GM23338 (cell line): ENCODE measurements around the gene AFM. TPM values are rescaled to one million over a fixed set of nuclear protein-coding genes. Genes with fewer than 3 reads are reported as not detected.

Source experiments
- ATAC-seq: fragments of 200-7000 bp; cut with Tn5 transposase; 3 replicates; pipeline ENCODE4 v1.9.1; 2020
- DNase-seq: peaks from one replicate; pipeline ENCODE4 v3.0.0-alpha.2; 2015; ENCODE audit warnings: low spot score
- H2AFZ ChIP-seq: fragments of 200-600 bp; sonication (generic); 2 replicates; pipeline ENCODE4 v1.8.0; 2016; ENCODE audit warnings: antibody characterized with exemption, mild to moderate bottlenecking, moderate library complexity
- H3F3A ChIP-seq: fragments of 200-600 bp; sonication (generic); replicated peaks from 2 replicates; pipeline ENCODE4 v1.8.0; 2017; ENCODE audit warnings: antibody characterized with exemption, mixed run types, low read depth
- H3K27ac ChIP-seq: fragments of 200-600 bp; sonication (generic); 2 replicates; pipeline ENCODE4 v1.6.1; 2016; ENCODE audit warnings: low read depth
- H3K27me3 ChIP-seq: fragments of 200-600 bp; sonication (generic); 2 replicates; pipeline ENCODE4 v1.8.0; 2016; ENCODE audit warnings: mild to moderate bottlenecking, mixed run types, moderate library complexity; ENCODE audit not compliant: insufficient read depth
- H3K36me3 ChIP-seq: fragments of 200-600 bp; sonication (generic); 2 replicates; pipeline ENCODE4 v1.8.0; 2016; ENCODE audit warnings: mild to moderate bottlenecking; ENCODE audit not compliant: insufficient read depth
- H3K4me1 ChIP-seq: fragments of 200-600 bp; sonication (generic); 2 replicates; pipeline ENCODE4 v1.8.0; 2016; ENCODE audit warnings: mild to moderate bottlenecking, moderate library complexity; ENCODE audit not compliant: insufficient read depth
- H3K4me2 ChIP-seq: fragments of 200-600 bp; sonication (generic); 2 replicates; pipeline ENCODE4 v1.7.1; 2017; ENCODE audit warnings: mixed run types
- H3K4me3 ChIP-seq: fragments of 200-600 bp; sonication (generic); 2 replicates; pipeline ENCODE4 v1.6.1; 2016; ENCODE audit warnings: mixed run types
- H3K79me2 ChIP-seq: fragments of 200-600 bp; sonication (generic); replicated peaks from 2 replicates; pipeline ENCODE4 v1.8.0; 2017; ENCODE audit warnings: mild to moderate bottlenecking; ENCODE audit not compliant: insufficient read depth
- H3K9me2 ChIP-seq: fragments of 200-600 bp; sonication (generic); 2 replicates; pipeline ENCODE4 v1.8.0; 2017; ENCODE audit not compliant: insufficient read depth
- H4K20me1 ChIP-seq: fragments of 200-600 bp; sonication (generic); replicated peaks from 2 replicates; pipeline ENCODE4 v1.8.0; 2017; ENCODE audit warnings: mild to moderate bottlenecking; ENCODE audit not compliant: insufficient read depth
- H3K27ac Mint-ChIP-seq: 2 replicates; pipeline ENCODE4 v1.8.0; 2020; ENCODE audit warnings: inconsistent platforms, mild to moderate bottlenecking, moderate library complexity, mixed read lengths
- H3K27me3 Mint-ChIP-seq: 3 replicates; pipeline ENCODE4 v1.8.0; 2022; ENCODE audit warnings: low read depth, mild to moderate bottlenecking, moderate library complexity, mixed read lengths, inconsistent platforms; ENCODE audit not compliant: insufficient read depth, poor library complexity
- H3K36me3 Mint-ChIP-seq: 3 replicates; pipeline ENCODE4 v1.8.0; 2021; ENCODE audit warnings: low read depth, mild to moderate bottlenecking, inconsistent platforms, moderate library complexity, mixed read lengths
- H3K4me1 Mint-ChIP-seq: 3 replicates; pipeline ENCODE4 v1.8.0; 2020; ENCODE audit warnings: mild to moderate bottlenecking, inconsistent platforms, mixed read lengths
- H3K4me3 Mint-ChIP-seq: 3 replicates; pipeline ENCODE4 v1.8.0; 2021; ENCODE audit warnings: moderate library complexity, mild to moderate bottlenecking, inconsistent platforms, mixed read lengths
- H3K9me3 Mint-ChIP-seq: 3 replicates; pipeline ENCODE4 v1.8.0; 2020; ENCODE audit warnings: moderate library complexity, mild to moderate bottlenecking, inconsistent platforms, mixed read lengths
- ETS1 ChIP-seq: IDR thresholded peaks from 2 replicates; pipeline ENCODE4 v1.6.1; 2016; ENCODE audit warnings: antibody characterized with exemption
- EZH2 ChIP-seq: fragments of 200-600 bp; sonication (generic); IDR thresholded peaks from one replicate; pipeline ENCODE4 v1.8.0; 2017; ENCODE audit warnings: antibody characterized with exemption, mild to moderate bottlenecking, low read depth; ENCODE audit not compliant: unreplicated experiment
- EZH2phosphoT487 ChIP-seq: fragments of 200-600 bp; sonication (generic); IDR thresholded peaks from one replicate; pipeline ENCODE4 v1.8.1; 2018; ENCODE audit warnings: antibody characterized with exemption; ENCODE audit not compliant: unreplicated experiment
- JUNB ChIP-seq: IDR thresholded peaks from one replicate; pipeline ENCODE4 v1.6.1; 2016; ENCODE audit warnings: antibody characterized with exemption; ENCODE audit not compliant: unreplicated experiment
- NANOG ChIP-seq: IDR thresholded peaks from 2 replicates; pipeline ENCODE4 v1.6.1; 2016; ENCODE audit warnings: antibody characterized with exemption, borderline replicate concordance
- POLR2AphosphoS5 ChIP-seq: IDR thresholded peaks from 2 replicates; pipeline ENCODE4 v1.6.1; 2016; ENCODE audit warnings: antibody characterized with exemption, low read depth
- REST ChIP-seq: IDR thresholded peaks from one replicate; pipeline ENCODE4 v1.6.1; 2018; ENCODE audit warnings: antibody characterized with exemption; ENCODE audit not compliant: unreplicated experiment
- STAT1 ChIP-seq: IDR thresholded peaks from one replicate; pipeline ENCODE4 v1.6.1; 2016; ENCODE audit warnings: antibody characterized with exemption; ENCODE audit not compliant: unreplicated experiment
- ZNF114 ChIP-seq: fragments of 250-450 bp; sonication (Bioruptor Pico); IDR thresholded peaks from 2 replicates; pipeline ENCODE4 v1.5.0; 2020; ENCODE audit warnings: mild to moderate bottlenecking, moderate library complexity
- ZNF331 ChIP-seq: fragments of 250-450 bp; sonication (Bioruptor Pico); IDR thresholded peaks from 2 replicates; pipeline ENCODE4 v1.5.0; 2020; ENCODE audit warnings: low read depth, mild to moderate bottlenecking, moderate library complexity
- ZNF462 ChIP-seq: fragments of 250-450 bp; sonication (Bioruptor Pico); IDR thresholded peaks from 2 replicates; pipeline ENCODE4 v1.5.0; 2020; ENCODE audit warnings: mild to moderate bottlenecking, moderate library complexity
- polyA plus RNA-seq: library from polyadenylated mRNA; unstranded; fragments of >200 nt; fragmentation: Nextera tagmentation; extraction: Ambion mirVana; gene quantifications from 2 replicates; pipeline ENCODE4 v1.2.1, GENCODE V29; 2016
- total RNA-seq: library from RNA; depleted of rRNA; stranded (reverse); fragments of >200 nt; shearing (Covaris generic); gene quantifications from 2 replicates; pipeline ENCODE4 v1.2.3, GENCODE V29; 2014

Gene AFM
- total and polyA plus RNA-seq, 2 experiments from 2014 or later = not detected

- TF ChIP-seq REST = no peak
- TF ChIP-seq ZNF331 (CRISPR knock-in tag) = no peak
- no peak for TF ChIP-seq JUNB
Observed at GRCh38 chr4:73508651-73509050, 27.1 kb downstream of the AFM start (continued).

GRCh38 chr4:73518340-73518739 lies 36.8 kb downstream of the AFM start:
- H3K27me3 Mint-ChIP-seq = peaks cover 2% of the 10 kb centered on the region
- H3K36me3 Mint-ChIP-seq = peaks cover 21% of the 10 kb centered on the region
- H3K27ac Mint-ChIP-seq = no peak overlapping the region
- DNase-seq (no peak), ATAC-seq (no peak)
- Histone ChIP-seq H3K27me3 (no peaks in the 10 kb centered on the region), H2AFZ (no peak overlapping the region), H3K4me3 (no peak overlapping the region), H3K79me2 (no peaks in the 10 kb centered on the region), H3K36me3 (no peaks in the 10 kb centered on the region), H3K4me1 (no peaks in the 10 kb centered on the region; the same call in 1 of the 2 replicates), H4K20me1 (no peaks in the 10 kb centered on the region), H3F3A (no peaks in the 10 kb centered on the region), H3K27ac (no peak overlapping the region), H3K4me2 (no peak overlapping the region), H3K9me2 (0 out of 2 replicates have a peak, but pooled peaks cover 3% of the 10 kb centered on the region)
- peaks cover 32% of the 10 kb centered on the region for H3K9me3 Mint-ChIP-seq
- H3K4me1 Mint-ChIP-seq = peaks cover 20% of the 10 kb centered on the region
- H3K4me3 Mint-ChIP-seq = no peak overlapping the region
- TF ChIP-seq POLR2AphosphoS5 (no peak), ETS1 (no peak), ZNF331 (CRISPR knock-in tag) (no peak), REST (no peak), STAT1 (no peak), ZNF462 (no peak), EZH2 (no peak), ZNF114 (CRISPR knock-in tag) (no peak), JUNB (no peak), NANOG (no peak), EZH2phosphoT487 (no peak)
